Activated CD8-positive, alpha-beta memory T cell treated with anti-CD3 and anti-CD28 coated beads, Interleukin-2, amount 50 U/mL, for 24 hours (primary cell): ENCODE data around the gene CSNK1D.

Experiments used
- DNase-seq: peaks from one replicate; pipeline ENCODE4 v3.0.0-alpha.2; 2020; ENCODE audit errors: extremely low read depth

CSNK1D gene

DNA sequence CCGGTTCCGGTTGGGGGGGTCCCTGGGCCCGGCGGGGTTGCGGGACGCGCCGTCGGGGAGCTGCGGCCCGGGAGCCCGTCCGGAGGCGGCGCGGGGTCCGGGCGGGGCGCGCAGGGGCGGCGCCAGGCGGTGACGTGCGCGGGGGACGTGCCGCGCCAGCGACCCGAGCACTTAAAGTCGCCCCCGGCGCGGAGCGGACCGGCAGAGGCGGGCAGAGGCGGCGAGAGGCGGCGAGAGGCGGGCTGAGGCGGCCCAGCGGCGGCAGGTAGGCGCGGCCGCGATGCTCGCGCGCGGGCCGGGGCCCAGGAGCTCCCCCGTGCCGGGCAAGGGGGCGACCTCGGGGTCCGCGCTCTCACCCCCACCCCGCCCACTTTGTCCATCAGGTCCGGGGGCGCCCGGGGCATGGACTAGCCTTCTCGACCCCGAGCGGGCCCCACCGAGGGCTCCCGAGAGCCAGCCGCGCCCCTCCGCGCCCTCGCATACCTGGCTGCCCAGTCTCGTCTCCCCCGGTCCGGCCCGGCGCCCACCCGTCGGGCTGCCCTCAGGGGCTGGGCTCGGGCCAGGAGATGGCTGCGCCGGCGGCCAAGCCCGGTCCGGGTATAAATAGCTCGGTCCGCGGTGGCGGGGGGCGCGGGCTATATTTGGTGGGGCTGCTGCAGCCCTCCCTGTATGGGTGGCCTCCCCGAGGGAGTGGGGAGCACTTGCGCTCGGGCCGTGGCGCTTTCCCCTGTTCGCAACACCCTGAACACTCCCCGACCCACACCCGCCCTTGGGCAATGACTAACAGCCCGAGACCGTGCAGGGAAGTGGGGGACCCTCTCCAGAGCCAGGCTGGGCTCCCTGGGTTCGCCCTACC lies 44.4 kb downstream of the CSNK1D start, which contains the start of gene SLC16A3:
Gene SLC16A3, plus strand, starts transcription at position 201 of the 856 bp plus-strand sequence. CDS start 6,967 bp downstream, outside the sequence.
- DNase-seq, result no peak

DNA sequence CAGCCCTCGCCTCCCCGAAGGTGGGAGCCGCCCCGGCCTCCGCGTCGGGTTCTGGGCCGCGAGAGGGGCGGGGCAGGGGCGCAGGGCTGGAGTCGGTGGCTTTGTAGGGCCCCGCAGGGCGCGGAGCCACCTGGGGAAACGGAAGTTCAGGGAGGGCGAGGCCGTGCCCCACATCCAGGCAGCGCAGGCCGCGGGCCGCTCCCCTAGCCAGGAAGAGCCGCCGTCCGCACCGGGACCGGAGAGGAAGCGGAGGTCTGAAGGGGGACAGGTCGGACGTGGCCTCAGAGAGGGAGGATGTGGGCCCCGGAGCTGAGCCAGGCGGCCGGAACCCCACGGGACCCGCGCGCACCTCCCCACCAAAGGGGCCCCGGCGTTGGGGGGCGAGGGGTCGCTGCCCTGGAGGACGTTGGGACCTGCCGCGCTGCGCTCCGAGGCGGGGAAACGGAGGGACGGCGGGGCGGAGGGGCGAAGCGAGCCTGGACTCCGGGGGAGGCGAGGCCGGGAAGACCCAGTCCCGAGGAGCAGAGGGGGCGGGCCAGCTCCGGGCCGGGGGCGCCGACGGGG lies 45.1 kb downstream of the CSNK1D start:
- no peak for DNase-seq

DNA sequence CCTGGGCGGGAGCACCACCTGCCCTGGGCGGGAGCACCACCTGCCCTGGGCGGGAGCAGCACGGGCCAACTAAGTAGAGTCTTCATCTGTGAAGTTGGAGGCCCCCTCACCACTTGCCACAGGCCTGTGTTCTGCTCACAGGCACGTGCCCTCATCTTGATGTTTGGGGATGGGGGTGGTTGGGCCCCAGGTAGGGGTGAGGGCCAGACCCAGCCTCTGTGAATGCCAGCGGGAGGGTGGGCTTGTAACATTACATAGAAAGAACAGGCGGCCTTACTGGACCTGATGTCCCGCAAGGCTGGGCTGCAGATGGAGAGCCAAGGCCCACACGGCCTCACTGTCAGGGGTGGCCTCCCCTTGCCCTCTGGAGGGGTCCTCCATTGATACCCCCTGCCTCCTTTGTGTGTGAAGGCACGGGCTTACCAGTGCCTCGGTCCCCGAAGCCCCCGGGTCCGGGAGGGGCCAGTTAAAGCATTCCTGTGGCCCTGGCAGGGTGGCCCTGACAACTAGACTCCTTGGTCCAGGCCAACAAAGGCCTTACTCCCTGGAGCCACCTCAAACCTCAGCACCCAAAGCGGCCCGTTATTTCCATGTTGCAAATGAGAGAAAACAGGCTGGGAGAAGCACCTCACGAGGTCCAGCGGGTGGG lies 45.7 kb downstream of the CSNK1D start:
- DNase-seq, result no peak

DNA sequence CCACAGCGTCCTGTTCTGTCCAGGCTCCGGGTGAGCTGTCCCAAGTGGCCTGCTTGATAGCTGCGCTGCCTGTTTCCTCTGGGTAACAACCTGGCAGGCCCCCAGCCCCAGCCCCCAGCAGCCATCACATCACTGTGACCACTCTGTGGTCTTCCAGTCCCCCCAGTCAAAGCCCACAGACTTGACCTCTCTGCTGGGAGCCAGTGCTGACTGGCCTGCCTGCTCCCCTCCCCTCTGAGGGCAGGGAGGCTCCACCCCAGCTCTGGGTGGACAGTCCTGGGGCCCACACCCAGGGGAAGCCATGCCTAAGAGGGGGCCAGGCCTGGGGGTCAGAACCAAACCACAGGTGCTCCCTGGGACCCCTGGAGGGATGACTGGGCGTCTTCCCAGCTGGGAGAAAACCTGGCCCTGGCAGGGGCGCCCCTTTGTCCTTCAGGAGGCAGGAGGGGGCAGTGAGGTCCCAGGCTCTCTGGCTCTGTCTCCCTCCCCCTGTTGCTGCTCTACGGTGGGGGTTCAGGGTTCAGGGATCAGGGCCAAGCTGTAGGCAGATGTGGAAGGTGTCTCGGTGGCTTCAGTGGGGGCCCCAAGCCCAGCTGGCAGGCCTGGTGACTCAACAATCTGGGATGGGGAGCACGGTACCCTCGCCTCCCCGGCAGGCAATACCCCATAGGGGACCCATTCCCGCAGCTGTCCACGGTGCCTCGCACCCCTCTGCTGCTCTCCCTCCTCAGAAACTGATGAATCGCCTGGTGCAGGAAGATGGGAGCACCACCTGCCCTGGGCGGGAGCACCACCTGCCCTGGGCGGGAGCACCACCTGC lies 46.5 kb downstream of the CSNK1D start:
- DNase-seq, result no peak

DNA sequence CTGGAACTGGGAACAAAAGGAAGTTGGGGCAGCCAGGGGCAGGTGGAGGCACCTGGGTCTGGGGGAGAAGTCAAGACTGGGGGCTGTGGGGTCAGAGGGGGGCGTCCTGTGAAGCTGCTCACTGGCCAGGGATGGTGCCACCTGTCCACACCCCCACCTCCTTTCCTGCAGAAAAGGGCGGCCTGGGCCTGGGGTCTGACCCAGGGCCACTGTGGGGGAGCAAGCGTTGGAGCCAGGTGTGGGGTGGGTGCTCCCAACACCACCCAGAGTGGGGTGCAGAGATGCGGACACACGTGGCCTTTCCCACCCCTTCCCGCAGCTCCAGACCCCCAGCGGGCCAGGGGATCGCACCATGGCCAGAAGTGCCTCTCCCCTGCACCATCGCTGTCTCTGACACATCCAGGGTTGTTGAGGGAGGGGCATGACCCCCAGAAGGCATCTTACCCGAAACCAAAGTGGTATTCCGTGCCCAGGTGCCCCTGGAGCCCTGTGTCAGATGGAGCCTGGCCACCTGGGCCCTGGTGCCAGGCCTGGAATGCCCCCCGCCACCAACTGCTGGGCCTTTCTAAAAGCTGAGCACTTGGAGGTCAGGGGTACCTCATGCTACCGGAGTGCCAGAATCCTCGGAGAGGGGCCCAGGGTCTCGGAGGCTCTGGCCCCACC lies 47.2 kb downstream of the CSNK1D start:
- no peak for DNase-seq

DNA sequence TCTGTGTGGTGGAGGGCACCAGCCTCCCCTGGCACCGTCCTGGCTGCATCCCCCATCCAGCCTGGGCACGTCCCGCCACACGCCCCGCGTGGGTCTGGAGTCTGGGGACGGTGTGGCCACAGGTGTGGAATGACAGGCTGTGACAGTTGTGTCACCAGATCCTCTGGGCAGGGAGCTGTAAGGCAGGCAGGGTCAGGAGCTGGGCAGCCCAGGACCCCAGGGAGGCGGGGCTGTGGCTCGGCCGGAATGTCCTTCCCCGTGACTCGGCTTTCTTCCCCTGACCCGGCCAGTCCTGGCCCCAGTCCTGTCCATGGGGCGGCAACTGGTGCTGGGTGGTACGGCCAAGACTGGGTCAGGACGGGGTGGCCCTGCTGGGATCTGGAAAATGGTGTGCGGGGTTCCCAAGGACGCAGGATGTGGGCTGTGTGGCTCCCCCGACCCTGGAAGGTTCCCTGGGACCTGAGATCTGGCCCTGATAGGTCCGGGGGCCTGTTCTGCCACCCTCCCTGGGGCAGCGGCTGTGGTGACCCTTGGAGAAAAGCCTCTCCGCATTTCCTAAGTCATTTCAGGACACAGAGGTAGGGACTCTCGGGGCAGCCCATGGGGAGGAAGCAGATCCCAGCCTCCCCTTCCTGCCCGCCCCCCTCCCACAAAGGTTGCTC lies 48.0 kb downstream of the CSNK1D start:
- DNase-seq, result no peak

DNA sequence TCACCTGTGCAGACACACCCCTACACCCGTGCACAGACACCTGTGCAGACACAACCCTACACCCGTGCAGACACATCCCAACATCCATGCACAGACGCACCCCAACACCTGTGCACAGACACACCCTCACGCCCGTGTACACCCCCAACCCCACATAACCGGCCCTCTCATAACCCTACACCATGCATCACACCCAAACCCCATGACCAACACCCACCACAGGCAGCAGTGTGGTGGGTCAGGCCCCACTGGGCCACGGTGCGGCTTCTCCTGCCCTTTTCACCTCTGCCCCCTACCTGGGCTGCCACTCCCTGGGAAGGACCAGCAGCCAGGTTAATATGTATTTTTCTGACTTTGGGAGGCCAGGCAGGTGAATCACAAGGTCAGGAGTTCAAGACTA lies 48.8 kb downstream of the CSNK1D start:
- no peak for DNase-seq

DNA sequence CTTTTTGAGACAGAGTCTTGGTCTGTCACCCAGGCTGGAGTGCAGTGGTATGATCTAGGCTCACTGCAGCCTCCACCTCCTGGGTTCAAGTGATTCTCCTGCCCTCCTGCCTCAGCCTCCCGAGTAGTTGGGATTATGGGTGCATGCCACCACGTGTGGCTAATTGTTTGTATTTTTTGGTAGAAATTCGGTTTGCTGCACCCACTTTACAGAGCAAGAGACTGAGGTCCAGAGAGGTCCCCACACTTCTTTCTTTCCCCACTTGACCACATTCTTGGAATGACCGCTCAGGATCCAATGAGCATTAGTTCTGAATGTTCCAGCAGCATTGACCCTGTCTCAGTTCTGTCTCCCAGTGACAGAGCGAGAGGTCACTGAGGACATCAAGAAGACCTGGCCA lies 50.0 kb downstream of the CSNK1D start:
- no peak for DNase-seq

DNA sequence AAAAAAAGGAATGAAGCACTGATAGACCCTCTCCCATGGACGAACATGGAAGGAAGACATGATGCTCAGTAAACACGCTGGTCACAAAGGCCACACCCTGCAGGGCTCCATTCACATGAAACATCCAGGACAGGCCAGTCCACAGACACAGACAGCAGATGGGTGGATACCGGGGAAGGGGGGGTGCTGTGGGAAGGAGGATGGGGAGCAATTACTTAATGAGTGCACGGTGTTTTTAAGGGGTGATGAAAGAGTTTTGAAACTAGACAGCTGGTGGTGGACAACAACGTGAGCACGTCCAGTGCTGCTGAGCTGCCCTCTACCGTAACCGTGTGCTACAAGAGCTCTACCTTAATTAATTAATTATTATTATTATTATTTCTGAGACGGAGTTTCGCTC lies 50.7 kb downstream of the CSNK1D start:
- DNase-seq, result no peak

DNA sequence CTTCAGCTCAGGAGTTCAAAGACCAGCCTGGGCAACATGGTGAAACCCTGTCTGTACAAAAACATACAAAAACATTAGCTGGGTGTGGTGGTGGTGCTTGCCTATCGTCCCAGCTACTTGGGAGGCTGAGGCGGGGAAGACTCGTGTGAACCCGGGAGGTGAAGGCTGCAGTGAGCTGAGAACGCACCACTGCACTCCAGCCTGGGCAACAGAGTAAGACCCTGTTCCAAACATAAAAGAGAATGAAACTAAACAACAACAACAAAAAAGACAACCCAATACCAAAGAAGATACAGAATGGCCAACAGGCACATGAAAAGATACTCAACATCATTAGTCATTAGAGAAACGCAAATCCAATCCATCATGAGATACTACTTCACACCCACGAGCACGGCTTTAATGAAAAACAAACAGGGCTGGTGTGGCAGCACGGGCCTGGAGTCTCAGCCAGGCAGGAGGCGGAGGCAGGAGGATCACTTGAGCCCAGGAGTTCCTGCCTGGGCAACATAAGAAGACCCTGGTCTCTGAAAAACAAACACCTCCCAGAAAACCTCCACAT lies 52.1 kb downstream of the CSNK1D start:
- no peak for DNase-seq

DNA sequence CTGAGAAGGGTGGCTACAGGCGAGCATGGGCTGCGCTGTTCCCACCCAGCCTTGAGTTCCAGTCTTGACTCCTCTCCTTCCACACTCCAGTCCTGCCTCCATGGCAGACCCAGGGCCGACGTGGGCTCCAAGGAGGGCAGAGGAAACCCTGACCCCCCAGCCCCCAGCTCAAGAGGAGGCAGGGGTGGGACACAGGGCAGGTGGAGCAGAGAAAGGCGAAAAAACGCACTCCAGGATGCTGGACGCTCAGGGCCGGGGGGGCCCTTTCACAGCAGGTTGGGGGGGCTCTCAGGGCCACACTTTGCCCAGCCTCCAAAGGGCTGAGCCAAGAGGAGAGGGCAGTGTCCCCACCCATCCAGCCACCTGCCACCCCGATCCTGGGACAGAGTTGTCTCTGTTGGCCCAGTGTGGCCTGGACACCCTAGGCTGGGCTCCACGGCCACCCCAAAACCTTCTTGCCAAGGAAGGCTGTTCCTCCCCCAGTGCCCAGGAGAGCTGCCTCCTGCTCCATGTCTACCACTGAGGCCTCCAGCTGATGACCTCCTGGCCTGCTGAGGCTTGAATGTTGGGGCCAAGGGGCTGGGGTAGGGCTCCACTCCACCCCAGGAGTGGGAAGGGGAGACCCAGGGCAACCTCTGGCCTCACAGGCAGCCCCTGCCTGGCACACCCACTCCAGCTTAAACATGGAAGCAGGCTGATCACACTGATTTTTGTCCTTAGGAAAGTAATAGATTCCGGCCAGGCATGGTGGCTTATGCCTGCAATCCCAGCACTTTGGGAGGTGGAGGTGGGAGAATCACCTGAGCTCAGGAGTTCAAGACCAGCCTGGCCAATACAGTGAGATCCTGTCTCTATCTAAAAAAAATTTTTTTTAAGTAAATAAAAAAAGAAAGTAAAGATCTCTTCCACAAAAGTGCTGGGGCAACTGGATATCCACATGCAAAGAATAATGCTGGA lies 53.5 kb downstream of the CSNK1D start:
- DNase-seq, result no peak

DNA sequence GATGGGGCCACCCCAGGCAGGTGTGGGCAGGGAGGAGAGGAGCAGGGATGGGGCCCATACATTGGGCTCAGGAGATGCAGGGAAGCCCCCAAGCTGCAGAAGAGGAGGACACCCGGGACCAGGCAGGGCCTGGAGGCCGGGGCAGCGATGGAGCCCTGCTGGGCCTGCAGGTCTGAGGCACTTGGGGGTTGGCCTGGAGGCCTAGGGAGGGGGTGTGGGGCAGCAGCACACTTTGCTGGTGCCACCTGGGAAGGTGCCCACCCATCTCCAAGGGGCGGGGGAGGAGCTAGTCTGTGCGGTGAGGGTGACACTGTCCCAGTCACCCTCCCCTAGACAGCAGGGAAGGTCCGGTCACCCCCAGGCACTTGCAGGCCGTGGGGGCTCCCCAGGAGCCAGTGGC lies 54.4 kb downstream of the CSNK1D start:
- DNase-seq, result no peak

DNA sequence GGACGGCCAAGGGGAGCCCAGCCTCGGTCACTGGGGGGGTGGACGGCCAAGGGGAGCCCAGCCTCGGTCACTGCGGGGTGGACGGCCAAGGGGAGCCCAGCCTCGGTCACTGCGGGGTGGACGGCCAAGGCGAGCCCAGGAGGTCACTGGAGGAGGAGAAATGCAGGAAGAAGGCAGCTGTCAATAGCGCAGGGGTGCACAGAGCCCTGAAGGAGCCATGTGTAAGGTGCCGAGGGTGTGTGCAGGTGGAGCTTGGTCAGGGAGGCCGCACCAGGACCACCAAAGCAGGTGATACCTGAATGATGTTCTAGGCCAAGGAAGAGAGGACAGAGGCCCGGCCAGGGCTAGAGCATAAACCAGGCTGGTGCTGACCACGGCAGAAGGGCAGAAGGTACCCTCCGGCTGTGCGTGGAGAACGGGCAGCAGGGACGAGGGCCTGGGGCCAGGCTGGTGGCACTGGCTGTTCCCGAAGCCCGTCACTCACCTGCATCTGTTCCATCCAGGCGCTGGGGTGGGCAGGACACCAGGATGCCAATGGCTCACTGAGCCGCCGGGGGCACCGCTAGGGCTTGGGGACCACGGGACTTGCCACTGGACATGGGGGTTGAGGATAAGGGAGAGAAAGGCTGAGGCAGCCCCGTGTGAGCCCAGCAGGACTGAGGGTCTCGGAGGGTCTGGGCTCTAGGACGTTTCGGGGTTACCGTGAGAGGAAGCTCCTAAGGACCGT lies 55.0 kb downstream of the CSNK1D start:
- DNase-seq, result no peak

DNA sequence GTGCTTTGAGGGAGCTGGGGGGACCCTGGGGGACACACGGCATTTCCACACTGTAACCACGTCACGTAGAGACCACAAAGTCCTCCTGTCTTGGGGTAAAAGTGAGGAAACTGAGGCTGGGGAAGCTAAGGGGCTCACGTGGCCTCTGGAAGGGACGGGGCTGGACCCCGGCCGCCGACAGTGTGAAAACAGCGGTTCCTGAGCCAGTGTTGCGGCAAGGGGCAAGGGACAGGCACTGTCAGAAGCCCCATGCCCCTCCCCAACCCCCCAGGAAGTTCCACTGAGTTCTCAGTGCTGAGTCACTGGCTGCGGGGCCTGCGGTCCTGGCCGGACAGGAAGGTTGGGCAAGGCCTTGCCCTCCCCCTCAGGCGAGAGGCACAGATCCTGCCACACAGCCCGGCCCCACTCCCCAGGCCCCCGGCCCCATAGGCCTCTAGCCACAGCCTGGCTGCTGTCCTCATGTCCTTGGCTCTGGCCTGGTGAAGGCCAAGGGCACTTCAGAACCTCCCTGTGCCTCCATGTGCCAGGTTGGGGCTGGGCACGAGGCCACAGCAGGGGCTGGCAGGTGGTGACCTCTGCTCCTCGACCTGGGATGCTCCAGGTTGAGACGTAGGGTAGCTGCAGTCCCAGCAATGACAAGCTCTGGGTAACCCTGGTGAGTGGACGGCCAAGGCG lies 55.8 kb downstream of the CSNK1D start:
- DNase-seq, result no peak

DNA sequence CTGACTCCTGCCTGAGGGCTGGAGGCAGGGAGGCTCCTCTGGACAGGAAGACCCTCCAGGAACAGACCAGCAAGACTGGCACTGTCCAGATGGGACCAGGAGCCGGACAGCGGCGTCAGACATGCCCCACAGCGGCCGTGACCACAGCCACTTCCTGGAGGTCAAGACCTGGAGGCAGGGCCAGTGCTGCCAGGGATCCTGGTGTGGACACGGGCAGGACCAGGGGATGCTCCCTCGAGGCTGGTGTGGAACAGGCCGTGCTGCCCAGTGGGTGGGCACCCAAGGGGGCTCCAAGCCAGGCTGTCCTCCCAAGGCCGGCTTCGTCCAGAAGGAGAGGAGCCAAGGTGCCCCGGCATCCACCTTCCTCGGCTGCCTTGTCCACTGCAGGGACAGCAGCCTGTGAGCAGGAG lies 56.4 kb downstream of the CSNK1D start:
- DNase-seq, result no peak

DNA sequence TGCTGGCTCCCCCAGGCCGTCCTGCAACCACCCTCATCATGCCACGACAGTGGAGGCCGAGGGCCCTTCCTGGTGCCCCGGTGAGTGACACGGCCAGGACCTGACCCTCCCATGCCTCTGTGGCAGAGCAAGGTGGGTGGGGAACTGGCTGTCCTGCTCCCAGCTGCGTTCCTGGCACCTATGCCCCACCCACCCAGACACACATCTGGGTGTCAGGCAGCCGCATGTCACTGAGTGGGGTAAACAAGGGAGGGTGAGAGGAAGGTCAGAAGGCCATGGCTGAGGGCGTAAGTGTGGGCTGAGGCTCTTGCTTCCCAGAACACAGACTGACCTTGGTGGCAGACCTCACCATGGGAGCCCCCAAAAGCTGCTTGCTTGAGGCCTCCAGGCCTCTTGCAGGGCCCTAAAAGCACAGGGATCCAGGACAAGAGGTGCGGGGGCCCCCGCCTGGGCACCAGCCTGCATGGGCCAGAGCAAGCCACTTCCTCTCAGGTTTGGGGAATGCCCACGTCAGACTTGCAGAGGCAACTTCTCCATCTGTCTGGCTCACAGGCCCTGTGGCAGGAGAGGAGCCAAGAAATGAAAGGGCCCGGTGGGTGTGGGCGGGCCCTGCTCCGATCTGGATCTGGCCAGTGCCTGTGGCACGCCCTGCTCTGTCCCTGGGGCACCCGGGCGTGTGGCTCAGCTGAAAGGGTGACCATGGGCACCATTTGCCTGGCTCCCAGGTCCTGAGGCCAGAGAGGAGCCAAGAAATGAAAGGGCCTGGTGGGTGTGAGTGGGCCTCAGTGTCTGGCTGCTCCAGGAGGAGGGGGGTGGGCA lies 57.0 kb downstream of the CSNK1D start:
- no peak for DNase-seq

DNA sequence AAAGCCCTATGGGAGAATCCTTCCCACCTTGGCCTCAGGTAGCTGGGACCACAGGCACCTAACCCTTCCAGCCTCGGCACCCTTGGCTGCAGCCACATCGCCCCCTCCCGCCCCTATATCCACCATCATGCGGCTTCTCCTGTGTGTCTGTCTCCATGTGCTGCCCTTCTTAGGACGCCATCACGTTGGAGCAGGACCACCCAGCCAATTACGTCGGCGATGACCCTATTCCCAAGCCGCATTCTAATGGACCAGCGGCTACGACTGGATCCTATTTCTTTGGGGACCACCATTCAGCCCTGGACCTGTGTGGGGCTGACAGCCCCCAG lies 57.6 kb downstream of the CSNK1D start:
- no peak for DNase-seq
